Endodermal cell (in vitro differentiated cells): ENCODE measurements around the gene GGA3. TPM values are rescaled to one million over a fixed set of nuclear protein-coding genes. Genes with fewer than 3 reads are reported as not detected.

Experiments
- DNase-seq: peaks from one replicate; pipeline ENCODE4 v3.0.0-alpha.2; 2017
- H3K27ac ChIP-seq: 2 replicates; pipeline ENCODE4 v1.5.1; 2013; ENCODE audit warnings: mild to moderate bottlenecking, low read depth, low read length, moderate library complexity
- H3K27me3 ChIP-seq: 2 replicates; pipeline ENCODE4 v1.6.1; 2013; ENCODE audit warnings: mild to moderate bottlenecking, low read length, moderate library complexity; ENCODE audit not compliant: insufficient read depth, control insufficient read depth, poor library complexity, severe bottlenecking
- H3K36me3 ChIP-seq: 2 replicates; pipeline ENCODE4 v1.7.0; 2013; ENCODE audit warnings: mild to moderate bottlenecking, low read length, moderate library complexity; ENCODE audit not compliant: control insufficient read depth, insufficient read depth
- H3K4me1 ChIP-seq: one replicate; pipeline ENCODE4 v1.7.0; 2013; ENCODE audit warnings: low read length; ENCODE audit not compliant: control insufficient read depth, insufficient read depth
- H3K4me3 ChIP-seq: 2 replicates; pipeline ENCODE4 v1.5.1; 2013; ENCODE audit warnings: mild to moderate bottlenecking, low read length, moderate library complexity
- H3K9ac ChIP-seq: 2 replicates; pipeline ENCODE4 v1.6.1; 2013; ENCODE audit warnings: mild to moderate bottlenecking, low read length, moderate library complexity; ENCODE audit not compliant: poor library complexity, severe bottlenecking; ENCODE audit errors: extremely low read depth
- H3K9me3 ChIP-seq: 2 replicates; pipeline ENCODE4 v1.6.1; 2013; ENCODE audit warnings: mild to moderate bottlenecking, low read length, moderate library complexity; ENCODE audit not compliant: control insufficient read depth
- H3K27ac Mint-ChIP-seq: 2 replicates; pipeline ENCODE4 v1.8.0; 2020; ENCODE audit warnings: mixed read lengths
- H3K27me3 Mint-ChIP-seq: 2 replicates; pipeline ENCODE4 v1.8.0; 2021; ENCODE audit warnings: mild to moderate bottlenecking, mixed read lengths; ENCODE audit not compliant: insufficient read depth
- H3K36me3 Mint-ChIP-seq: 2 replicates; pipeline ENCODE4 v1.8.0; 2020; ENCODE audit warnings: low read depth, mixed read lengths
- H3K4me1 Mint-ChIP-seq: 2 replicates; pipeline ENCODE4 v1.8.0; 2020; ENCODE audit warnings: mixed read lengths
- H3K4me3 Mint-ChIP-seq: 2 replicates; pipeline ENCODE4 v1.8.0; 2020; ENCODE audit warnings: mild to moderate bottlenecking, moderate library complexity, mixed read lengths
- H3K9me3 Mint-ChIP-seq: 2 replicates; pipeline ENCODE4 v1.8.0; 2020; ENCODE audit warnings: mild to moderate bottlenecking, mixed read lengths
- CTCF ChIP-seq: fragments of 200-600 bp; sonication (generic); conservative IDR thresholded peaks from 2 replicates; pipeline ENCODE4 v1.5.0; 2021; ENCODE audit warnings: antibody characterized with exemption, mild to moderate bottlenecking
- WGBS, 2 experiments: methylation state at CpG; one replicate each; pipeline versions ENCODE4 v1.1.5 to v1.1.7; 2013; ENCODE audit warnings: missing lambda C conversion rate in 2 of 2, mixed read lengths in 1 of 2; ENCODE audit not compliant: insufficient coverage in 1 of 2, insufficient read length in 1 of 2; 5-methylcytosine and 5-hydroxymethylcytosine counted together
- total RNA-seq, 2 donors: library from RNA; stranded (reverse); fragmentation: NEBNext Ultra II Directional in 1 of 2; extraction: Animal tissue kit (Norgen Biotek cat#: 25700) in 1 of 2; gene quantifications; 2 replicates in 1 of 2; 3 replicates in 1 of 2; pipeline ENCODE4 v1.2.1, GENCODE V29; 2021

GGA3 gene
- total RNA-seq, 2 donors from 2014 or later: 64.9 to 73.2 TPM

GRCh38 chr17:75307957-75308731 is 46.7 kb upstream of the GGA3 start:
- Mint-ChIP-seq H3K36me3 (no peaks in the 10 kb centered on the region), H3K9me3 (no peaks in the 10 kb centered on the region), H3K4me3 (no peak overlapping the region), H3K27me3 (no peaks in the 10 kb centered on the region), H3K27ac (no peak overlapping the region), H3K4me1 (peaks cover 17% of the 10 kb centered on the region)
- Histone ChIP-seq H3K4me1 (peaks cover 4% of the 10 kb centered on the region), H3K27me3 (no peaks in the 10 kb centered on the region), H3K36me3 (no peaks in the 10 kb centered on the region), H3K27ac (no peak overlapping the region), H3K9ac (no peak overlapping the region), H3K9me3 (no peaks in the 10 kb centered on the region), H3K4me3 (no peak overlapping the region)
- DNase-seq: no peak
- WGBS, 2 experiments: 88 to 94% methylated on average over 11 to 13 of the region's 13 CpGs
- no peak for TF ChIP-seq CTCF

- WGBS, 2 experiments: 90 to 91% methylated on average over 16 to 17 of the region's 17 CpGs
- H3K36me3 ChIP-seq: no peaks in the 10 kb centered on the region
- TF ChIP-seq CTCF: no peak
- no peak overlapping the region for H3K27ac Mint-ChIP-seq
- H3K36me3 Mint-ChIP-seq: no peaks in the 10 kb centered on the region
- H3K4me3 Mint-ChIP-seq: no peak overlapping the region
- H3K4me1 Mint-ChIP-seq: no peaks in the 10 kb centered on the region
- H3K27me3 ChIP-seq: no peaks in the 10 kb centered on the region
- no peak overlapping the region for H3K27ac ChIP-seq
- no peaks in the 10 kb centered on the region for H3K27me3 Mint-ChIP-seq
- H3K9ac ChIP-seq: no peak overlapping the region
- DNase-seq: no peak
- H3K9me3 ChIP-seq: no peaks in the 10 kb centered on the region
- H3K9me3 Mint-ChIP-seq: no peaks in the 10 kb centered on the region
- H3K4me1 ChIP-seq: no peaks in the 10 kb centered on the region
- no peak overlapping the region for H3K4me3 ChIP-seq
These were observed 40.2 kb upstream of the GGA3 start for GRCh38 chr17:75301502-75302206.

GRCh38 chr17:75301049-75301448 is 39.6 kb upstream of the GGA3 start:
- Histone ChIP-seq H3K4me1 (no peaks in the 10 kb centered on the region), H3K9me3 (no peaks in the 10 kb centered on the region), H3K4me3 (no peak overlapping the region), H3K27ac (no peak overlapping the region), H3K36me3 (no peaks in the 10 kb centered on the region), H3K9ac (no peak overlapping the region), H3K27me3 (no peaks in the 10 kb centered on the region)
- H3K36me3 Mint-ChIP-seq: no peaks in the 10 kb centered on the region
- H3K27me3 Mint-ChIP-seq: no peaks in the 10 kb centered on the region
- H3K9me3 Mint-ChIP-seq: no peaks in the 10 kb centered on the region
- DNase-seq: no peak
- no peak overlapping the region for H3K27ac Mint-ChIP-seq
- no peak for TF ChIP-seq CTCF
- H3K4me1 Mint-ChIP-seq: no peaks in the 10 kb centered on the region
- 92 to 94% methylated on average over 8 to 9 of the region's 9 CpGs for WGBS, 2 experiments
- no peak overlapping the region for H3K4me3 Mint-ChIP-seq
